IMR-90 (cell line): ENCODE results near the gene GPC6. TPM values are rescaled to one million over a fixed set of nuclear protein-coding genes. Genes with fewer than 3 reads are reported as not detected.
A peak's percentile ranks its signal among the peaks of the same experiment; 100 is the strongest.

Source experiments
- ATAC-seq: fragments of 200-7000 bp; cut with Tn5 transposase; 2 replicates; pipeline ENCODE4 v1.9.1; 2020; ENCODE audit warnings: low read depth, mild to moderate bottlenecking, moderate library complexity
- BruUV-seq: library from RNA; stranded (reverse); fragments of 400-500 nt; replicated peaks from 2 replicates; lab custom pipeline; 2021; lab: Mats Ljungman, UMichigan
- CTCF ChIA-PET: fragments of 300-600 bp; formaldehyde crosslinking; extraction: SDS; loops from one replicate; lab custom pipeline; 2021; ENCODE audit warnings: antibody characterized with exemption; lab: Yijun Ruan, JAX
- POLR2A ChIA-PET: fragments of 300-600 bp; sonication (Branson Sonifier 250); formaldehyde crosslinking; loops from one replicate; lab custom pipeline; 2022; ENCODE audit warnings: antibody characterized with exemption; ENCODE audit not compliant: unreplicated experiment; lab: Charles Lee
- DNase-seq: peaks from one replicate; pipeline ENCODE4 v3.0.0; 2013
- H2AFZ ChIP-seq: replicated peaks from 2 replicates; pipeline ENCODE3; 2013; ENCODE audit warnings: low read length, mild to moderate bottlenecking; ENCODE audit not compliant: poor library complexity
- H2AK5ac ChIP-seq: 2 replicates; pipeline ENCODE4 v1.6.1; 2013; ENCODE audit warnings: low read depth, low read length, inconsistent platforms
- H2AK9ac ChIP-seq: replicated peaks from 2 replicates; pipeline ENCODE3; 2013; ENCODE audit warnings: mild to moderate bottlenecking, low read depth, low read length, moderate library complexity; ENCODE audit not compliant: poor library complexity
- H2BK120ac ChIP-seq: 2 replicates; pipeline ENCODE4 v1.6.1; 2013; ENCODE audit warnings: low read depth, low read length, inconsistent platforms
- H2BK15ac ChIP-seq: 3 replicates; pipeline ENCODE4 v1.6.1; 2013; ENCODE audit warnings: low read depth, low read length, inconsistent platforms
- H2BK20ac ChIP-seq: 2 replicates; pipeline ENCODE4 v1.6.1; 2013; ENCODE audit warnings: low read depth, mild to moderate bottlenecking, inconsistent platforms, low read length, moderate library complexity
- H2BK5ac ChIP-seq: 2 replicates; pipeline ENCODE4 v1.6.1; 2013; ENCODE audit warnings: mild to moderate bottlenecking, low read depth, low read length, inconsistent platforms; ENCODE audit not compliant: poor library complexity, severe bottlenecking
- H3K14ac ChIP-seq: replicated peaks from 2 replicates; pipeline ENCODE4 v1.6.1; 2013; ENCODE audit warnings: low read depth, low read length, inconsistent platforms
- H3K18ac ChIP-seq: 2 replicates; pipeline ENCODE4 v1.6.1; 2013; ENCODE audit warnings: low read depth, low read length, control low read depth
- H3K23ac ChIP-seq: 2 replicates; pipeline ENCODE4 v1.6.1; 2013; ENCODE audit warnings: low read depth, low read length, inconsistent platforms
- H3K27ac ChIP-seq: 2 replicates; pipeline ENCODE4 v1.5.1; 2013; ENCODE audit warnings: mild to moderate bottlenecking, control low read depth, low read length; ENCODE audit not compliant: insufficient read depth
- H3K27me3 ChIP-seq: 2 replicates; pipeline ENCODE4 v1.6.1; 2013; ENCODE audit warnings: low read length; ENCODE audit not compliant: control insufficient read depth, insufficient read depth
- H3K36me3 ChIP-seq: 2 replicates; pipeline ENCODE4 v1.6.1; 2013; ENCODE audit warnings: low read length, mixed read lengths; ENCODE audit not compliant: control insufficient read depth, insufficient read depth
- H3K4ac ChIP-seq: 2 replicates; pipeline ENCODE4 v1.6.1; 2013; ENCODE audit warnings: low read depth, low read length, inconsistent platforms
- H3K4me1 ChIP-seq: 2 replicates; pipeline ENCODE4 v1.6.1; 2013; ENCODE audit warnings: low read length, mixed read lengths; ENCODE audit not compliant: control insufficient read depth, insufficient read depth
- H3K4me2 ChIP-seq: 2 replicates; pipeline ENCODE4 v1.6.1; 2013; ENCODE audit warnings: low read depth, mild to moderate bottlenecking, control low read depth, low read length, moderate library complexity
- H3K4me3 ChIP-seq: 2 replicates; pipeline ENCODE4 v1.5.1; 2013; ENCODE audit warnings: low read depth, mild to moderate bottlenecking, control low read depth, low read length, moderate library complexity; ENCODE audit not compliant: insufficient read depth
- H3K56ac ChIP-seq: 2 replicates; pipeline ENCODE4 v1.6.1; 2013; ENCODE audit warnings: low read length, inconsistent platforms; ENCODE audit not compliant: insufficient read depth; ENCODE audit errors: extremely low read depth
- H3K79me1 ChIP-seq, 2 experiments: 2 replicates each; pipeline ENCODE4 v1.6.1; 2013; ENCODE audit warnings: low read length in 2 of 2, inconsistent platforms in 1 of 2, low read depth in 1 of 2
- H3K9ac ChIP-seq: 2 replicates; pipeline ENCODE4 v1.6.1; 2013; ENCODE audit warnings: low read depth, low read length, control low read depth
- H3K9me1 ChIP-seq: 2 replicates; pipeline ENCODE4 v1.6.1; 2013; ENCODE audit warnings: low read length, inconsistent platforms; ENCODE audit not compliant: insufficient read depth
- H3K9me3 ChIP-seq: 2 replicates; pipeline ENCODE4 v1.6.1; 2013; ENCODE audit warnings: low read length; ENCODE audit not compliant: control insufficient read depth, insufficient read depth
- H4K20me1 ChIP-seq: 2 replicates; pipeline ENCODE4 v1.6.1; 2013; ENCODE audit warnings: low read length, inconsistent platforms; ENCODE audit not compliant: insufficient read depth
- H4K5ac ChIP-seq: 2 replicates; pipeline ENCODE4 v1.6.1; 2013; ENCODE audit warnings: mild to moderate bottlenecking, low read depth, low read length, control low read depth
- H4K8ac ChIP-seq, 2 experiments: 2 replicates each; pipeline ENCODE4 v1.6.1; 2013; ENCODE audit warnings: low read depth in 2 of 2, low read length in 2 of 2, control low read depth in 1 of 2, inconsistent platforms in 1 of 2
- H4K91ac ChIP-seq: 2 replicates; pipeline ENCODE4 v1.6.1; 2013; ENCODE audit warnings: low read depth, low read length, inconsistent platforms; ENCODE audit not compliant: insufficient read depth
- BHLHE40 ChIP-seq: fragments of 150-350 bp; IDR thresholded peaks from 2 replicates; pipeline ENCODE4 v1.6.1; 2016; ENCODE audit warnings: mild to moderate bottlenecking, low read depth, low read length
- CEBPB ChIP-seq: IDR thresholded peaks from 2 replicates; pipeline ENCODE4 v1.6.1; 2012; ENCODE audit warnings: low read depth, low read length, improper control_type of control experiment
- CHD1 ChIP-seq: IDR thresholded peaks from 2 replicates; pipeline ENCODE4 v1.6.1; 2012; ENCODE audit warnings: low read depth, low read length, improper control_type of control experiment
- FOS ChIP-seq: fragments of 150-350 bp; IDR thresholded peaks from 2 replicates; pipeline ENCODE4 v1.6.1; 2016; ENCODE audit warnings: low read depth, low read length
- MAFK ChIP-seq: IDR thresholded peaks from 2 replicates; pipeline ENCODE4 v1.6.1; 2012; ENCODE audit warnings: low read depth, low read length, improper control_type of control experiment
- MAZ ChIP-seq: IDR thresholded peaks from 2 replicates; pipeline ENCODE4 v1.6.1; 2012; ENCODE audit warnings: low read depth, mild to moderate bottlenecking, low read length, improper control_type of control experiment, moderate library complexity, borderline replicate concordance
- MXI1 ChIP-seq: IDR thresholded peaks from 2 replicates; pipeline ENCODE4 v1.6.1; 2012; ENCODE audit warnings: low read depth, mild to moderate bottlenecking, low read length, moderate library complexity, borderline replicate concordance
- NFE2L2 ChIP-seq: fragments of 150-350 bp; IDR thresholded peaks from 2 replicates; pipeline ENCODE4 v1.6.1; 2016; ENCODE audit warnings: low read depth, mild to moderate bottlenecking, low read length
- POLR2A ChIP-seq: IDR thresholded peaks from 2 replicates; pipeline ENCODE4 v1.6.1; 2012; ENCODE audit warnings: mild to moderate bottlenecking, low read depth, low read length
- RAD21 ChIP-seq: IDR thresholded peaks from 2 replicates; pipeline ENCODE4 v1.6.1; 2012; ENCODE audit warnings: low read length, improper control_type of control experiment
- RCOR1 ChIP-seq: IDR thresholded peaks from 2 replicates; pipeline ENCODE4 v1.6.1; 2012; ENCODE audit warnings: mild to moderate bottlenecking, low read length, improper control_type of control experiment; ENCODE audit not compliant: insufficient replicate concordance
- RFX5 ChIP-seq: IDR thresholded peaks from 2 replicates; pipeline ENCODE4 v1.8.0; 2012; ENCODE audit warnings: low read depth, mild to moderate bottlenecking, low read length, moderate library complexity
- WGBS, 2 experiments: methylation state at CpG; one replicate each; pipeline versions ENCODE4 v1.1.5 to v1.1.7; 2013; ENCODE audit warnings: missing lambda C conversion rate in 2 of 2; ENCODE audit not compliant: insufficient read length in 1 of 2; ENCODE audit errors: extremely low coverage in 2 of 2; 5-methylcytosine and 5-hydroxymethylcytosine counted together
- dilution Hi-C: fragments of 300-500 bp; cut with HindIII; formaldehyde crosslinking; loops from one replicate; pipeline ENCODE4 v1.14.3; 2018; ENCODE audit warnings: low sequenced_read_pairs; ENCODE audit not compliant: unreplicated experiment
- in situ Hi-C: fragments of 300-500 bp; cut with MboI; formaldehyde crosslinking; loops from 3 replicates; pipeline ENCODE4 v1.14.3; 2019; ENCODE audit warnings: low sequenced_read_pairs, inconsistent platforms, mixed read lengths
- intact Hi-C: fragments of 100-400 bp; cut with micrococcal nuclease; formaldehyde crosslinking; loops from 2 replicates; pipeline ENCODE4 v1.10.0; 2022
- polyA plus RNA-seq, 3 experiments: library from polyadenylated mRNA; depleted of rRNA; stranded (reverse); fragments of >200 nt; gene quantifications; 2 replicates each; pipeline ENCODE4 v1.2.3, GENCODE V29; 2012; ENCODE audit warnings: low replicate concordance in 1 of 3
- total RNA-seq: library from RNA; depleted of rRNA; stranded (reverse); fragments of >200 nt; gene quantifications from 2 replicates; pipeline ENCODE4 v1.2.3, GENCODE V29; 2012
- TF ChIP-seq, protein P1 (sequence below): fragments of 150-350 bp; IDR thresholded peaks from 2 replicates; pipeline ENCODE4 v1.6.1; 2016; ENCODE audit warnings: low read depth, mild to moderate bottlenecking, low read length, moderate library complexity, borderline replicate concordance
- TF ChIP-seq, protein P2 (sequence below): conservative IDR thresholded peaks from 2 replicates; pipeline ENCODE4 v1.5.1; 2012; ENCODE audit warnings: mild to moderate bottlenecking, low read depth, low read length, improper control_type of control experiment
- TF ChIP-seq, protein P3 (sequence below): fragments of 150-350 bp; IDR thresholded peaks from 2 replicates; pipeline ENCODE4 v1.6.1; 2017; ENCODE audit warnings: mild to moderate bottlenecking, antibody characterized with exemption, low read length, low read depth

Gene GPC6
- total and polyA plus RNA-seq, 2 of the 4 experiments (the other 2 are of a cell fraction) = 14.9 to 39.4 TPM

DNA sequence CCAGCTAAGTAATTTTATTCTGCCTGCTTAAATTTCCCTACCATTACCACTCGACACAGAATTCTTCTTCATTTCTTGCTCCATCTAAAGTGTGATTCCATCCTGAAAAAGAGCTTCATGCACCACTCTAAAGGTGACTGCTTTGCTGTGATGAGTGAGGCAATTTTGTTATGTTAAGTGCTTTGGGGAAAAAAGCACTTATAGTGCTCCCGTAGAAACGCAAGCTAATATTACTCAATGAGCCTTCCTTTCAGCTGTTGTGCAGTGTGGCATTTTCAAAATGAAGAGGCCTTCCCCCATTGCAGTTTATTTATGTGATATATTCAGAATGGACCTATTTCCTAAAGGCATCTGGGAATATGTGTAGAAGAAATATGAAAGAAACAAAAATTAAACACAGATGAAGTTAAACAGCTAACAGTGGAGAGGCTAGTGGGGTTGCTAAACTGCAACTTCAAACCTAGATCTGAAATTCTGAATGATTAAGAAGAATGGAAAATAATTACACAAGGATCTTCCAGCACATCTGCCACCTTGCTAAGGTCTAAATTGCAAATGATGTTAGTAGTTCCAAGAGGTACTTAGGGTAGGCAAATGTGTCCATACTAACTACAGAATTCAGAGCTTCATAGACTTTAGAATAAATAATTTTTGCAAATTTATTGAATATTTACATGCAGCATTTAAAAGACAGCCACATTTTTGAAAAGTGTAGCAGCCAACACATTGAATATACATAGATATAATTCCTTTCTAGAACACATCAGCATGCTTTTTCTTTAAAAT is 1041.2 kb downstream of the GPC6 start:
- in situ Hi-C loops (no loop called here), intact Hi-C loops (no loop called here), dilution Hi-C loops (no loop called here)
- POLR2A ChIA-PET = no interaction called here
- Histone ChIP-seq H4K91ac (no peak overlapping the region), H2BK20ac (no peak overlapping the region), H4K8ac (no peak overlapping the region), H3K27me3 (no peaks in the 10 kb centered on the region), H3K56ac (no peak overlapping the region), H3K36me3 (no peaks in the 10 kb centered on the region), H3K9me1 (no peaks in the 10 kb centered on the region), H3K14ac (0 out of 2 replicates have a peak overlapping the region, but pooled peaks have one; percentile 26), H4K5ac (no peak overlapping the region), H3K4me3 (no peak overlapping the region), H3K23ac (no peak overlapping the region), H3K4me1 (peaks cover 4% of the 10 kb centered on the region), H2BK5ac (no peak overlapping the region), H2AK5ac (no peak overlapping the region), H3K9ac (no peak overlapping the region), H3K27ac (no peak overlapping the region), H2BK120ac (no peak overlapping the region), H3K79me1 (0 out of 4 replicates have a peak, but pooled peaks cover 0 to 2% of the 10 kb centered on the region in 2 experiments), H3K9me3 (no peaks in the 10 kb centered on the region), H2AK9ac (no peak overlapping the region), H2BK15ac (no peak overlapping the region), H4K20me1 (no peaks in the 10 kb centered on the region), H2AFZ (no peak overlapping the region), H3K4me2 (no peak overlapping the region), H3K18ac (no peak overlapping the region), H3K4ac (no peak overlapping the region)
- BruUV-seq = no TSS peak
- no CpG with 5 or more reads among the region's 3 CpGs for WGBS, 2 experiments
- ATAC-seq (no peak), DNase-seq (no peak)
- CTCF ChIA-PET = interaction anchor here (1.2 kb wide), 1 partner anchor 13 kb away, joined by 3 read pairs; no protein-coding TSS in a partner anchor
- TF ChIP-seq MAFK (no peak), NFE2L2 (no peak), POLR2A (no peak), MXI1 (no peak), CEBPB (no peak), RCOR1 (no peak), CHD1 (no peak), RAD21 (no peak), BHLHE40 (no peak), MAZ (no peak), FOS (no peak), RFX5 (no peak)
- TF ChIP-seq, protein P1, sequence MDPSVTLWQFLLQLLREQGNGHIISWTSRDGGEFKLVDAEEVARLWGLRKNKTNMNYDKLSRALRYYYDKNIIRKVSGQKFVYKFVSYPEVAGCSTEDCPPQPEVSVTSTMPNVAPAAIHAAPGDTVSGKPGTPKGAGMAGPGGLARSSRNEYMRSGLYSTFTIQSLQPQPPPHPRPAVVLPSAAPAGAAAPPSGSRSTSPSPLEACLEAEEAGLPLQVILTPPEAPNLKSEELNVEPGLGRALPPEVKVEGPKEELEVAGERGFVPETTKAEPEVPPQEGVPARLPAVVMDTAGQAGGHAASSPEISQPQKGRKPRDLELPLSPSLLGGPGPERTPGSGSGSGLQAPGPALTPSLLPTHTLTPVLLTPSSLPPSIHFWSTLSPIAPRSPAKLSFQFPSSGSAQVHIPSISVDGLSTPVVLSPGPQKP = no peak
- TF ChIP-seq, protein P2, sequence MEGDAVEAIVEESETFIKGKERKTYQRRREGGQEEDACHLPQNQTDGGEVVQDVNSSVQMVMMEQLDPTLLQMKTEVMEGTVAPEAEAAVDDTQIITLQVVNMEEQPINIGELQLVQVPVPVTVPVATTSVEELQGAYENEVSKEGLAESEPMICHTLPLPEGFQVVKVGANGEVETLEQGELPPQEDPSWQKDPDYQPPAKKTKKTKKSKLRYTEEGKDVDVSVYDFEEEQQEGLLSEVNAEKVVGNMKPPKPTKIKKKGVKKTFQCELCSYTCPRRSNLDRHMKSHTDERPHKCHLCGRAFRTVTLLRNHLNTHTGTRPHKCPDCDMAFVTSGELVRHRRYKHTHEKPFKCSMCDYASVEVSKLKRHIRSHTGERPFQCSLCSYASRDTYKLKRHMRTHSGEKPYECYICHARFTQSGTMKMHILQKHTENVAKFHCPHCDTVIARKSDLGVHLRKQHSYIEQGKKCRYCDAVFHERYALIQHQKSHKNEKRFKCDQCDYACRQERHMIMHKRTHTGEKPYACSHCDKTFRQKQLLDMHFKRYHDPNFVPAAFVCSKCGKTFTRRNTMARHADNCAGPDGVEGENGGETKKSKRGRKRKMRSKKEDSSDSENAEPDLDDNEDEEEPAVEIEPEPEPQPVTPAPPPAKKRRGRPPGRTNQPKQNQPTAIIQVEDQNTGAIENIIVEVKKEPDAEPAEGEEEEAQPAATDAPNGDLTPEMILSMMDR = no peak
- TF ChIP-seq, protein P3, sequence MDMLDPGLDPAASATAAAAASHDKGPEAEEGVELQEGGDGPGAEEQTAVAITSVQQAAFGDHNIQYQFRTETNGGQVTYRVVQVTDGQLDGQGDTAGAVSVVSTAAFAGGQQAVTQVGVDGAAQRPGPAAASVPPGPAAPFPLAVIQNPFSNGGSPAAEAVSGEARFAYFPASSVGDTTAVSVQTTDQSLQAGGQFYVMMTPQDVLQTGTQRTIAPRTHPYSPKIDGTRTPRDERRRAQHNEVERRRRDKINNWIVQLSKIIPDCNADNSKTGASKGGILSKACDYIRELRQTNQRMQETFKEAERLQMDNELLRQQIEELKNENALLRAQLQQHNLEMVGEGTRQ = no peak
